Ishikawa (cell line): ENCODE results near the gene CPM.

Source experiments
- CEBPB ChIP-seq: IDR thresholded peaks from 2 replicates; pipeline ENCODE4 v1.6.1; 2012
- CREB1 ChIP-seq: IDR thresholded peaks from 2 replicates; pipeline ENCODE4 v1.6.1; 2012; ENCODE audit warnings: low read depth
- EGR1 ChIP-seq: IDR thresholded peaks from 2 replicates; pipeline ENCODE4 v1.6.1; 2012
- EP300 ChIP-seq: IDR thresholded peaks from 2 replicates; pipeline ENCODE4 v1.6.1; 2012; ENCODE audit warnings: borderline replicate concordance
- FOXM1 ChIP-seq: IDR thresholded peaks from 2 replicates; pipeline ENCODE4 v1.6.1; 2012; ENCODE audit warnings: low read depth, borderline replicate concordance
- NFIC ChIP-seq: IDR thresholded peaks from 2 replicates; pipeline ENCODE4 v1.6.1; 2012
- RAD21 ChIP-seq: IDR thresholded peaks from 2 replicates; pipeline ENCODE4 v1.6.1; 2012; ENCODE audit warnings: low read depth
- TAF1 ChIP-seq: IDR thresholded peaks from 2 replicates; pipeline ENCODE4 v1.6.1; 2012; ENCODE audit warnings: low read depth, mild to moderate bottlenecking
- TCF12 ChIP-seq: IDR thresholded peaks from 2 replicates; pipeline ENCODE4 v1.6.1; 2012; ENCODE audit warnings: low read depth
- TEAD4 ChIP-seq: IDR thresholded peaks from 2 replicates; pipeline ENCODE4 v1.6.1; 2012
- YY1 ChIP-seq: IDR thresholded peaks from 2 replicates; pipeline ENCODE4 v1.6.1; 2012; ENCODE audit warnings: low read depth
- ZBTB7A ChIP-seq: IDR thresholded peaks from 2 replicates; pipeline ENCODE4 v1.6.1; 2012; ENCODE audit warnings: low read depth
- TF ChIP-seq, protein P1 (sequence below): IDR thresholded peaks from 2 replicates; pipeline ENCODE4 v1.6.1; 2012
- TF ChIP-seq, protein P2 (sequence below): IDR thresholded peaks from 2 replicates; pipeline ENCODE4 v1.6.1; 2012
- TF ChIP-seq, protein P3 (sequence below): IDR thresholded peaks from 2 replicates; pipeline ENCODE4 v1.6.1; 2012; ENCODE audit warnings: low read depth, mild to moderate bottlenecking

Gene CPM

DNA sequence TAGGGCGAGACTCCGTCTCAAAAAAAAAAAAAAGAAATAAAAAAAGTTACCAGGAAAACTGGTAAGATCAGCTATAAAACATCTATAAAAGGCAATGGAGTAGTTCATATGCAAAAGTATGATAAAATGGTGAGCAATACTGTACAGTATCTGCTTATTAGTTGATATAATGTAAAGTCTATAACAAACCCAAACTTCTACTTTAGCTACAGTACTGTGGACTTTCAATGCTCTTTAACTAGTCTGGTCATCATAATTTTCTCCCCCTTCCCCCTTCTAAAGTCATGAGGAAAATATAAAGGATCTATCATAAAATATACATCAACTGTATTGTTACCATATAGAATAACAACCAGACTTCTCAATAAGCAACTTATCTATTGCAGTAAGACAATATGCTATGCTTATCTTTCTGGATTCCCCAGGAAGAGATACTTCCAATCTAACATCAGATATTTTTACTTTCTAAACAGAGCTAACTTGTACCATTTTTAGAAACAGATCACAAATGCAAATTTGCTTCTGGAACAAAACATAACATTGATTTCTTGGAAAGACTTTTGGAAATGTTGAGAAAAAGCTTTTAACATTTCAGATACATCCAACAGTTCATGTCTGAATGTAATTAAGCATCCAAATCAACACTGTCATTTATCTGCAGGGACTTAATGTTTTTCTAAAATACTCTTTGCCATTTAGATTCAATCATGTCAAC is 81.2 kb downstream of the CPM start:
- TF ChIP-seq CEBPB (no peak), NFIC (no peak), TEAD4 (no peak), CREB1 (no peak), EP300 (no peak), TAF1 (no peak), EGR1 (no peak)
- TF ChIP-seq, protein P1, sequence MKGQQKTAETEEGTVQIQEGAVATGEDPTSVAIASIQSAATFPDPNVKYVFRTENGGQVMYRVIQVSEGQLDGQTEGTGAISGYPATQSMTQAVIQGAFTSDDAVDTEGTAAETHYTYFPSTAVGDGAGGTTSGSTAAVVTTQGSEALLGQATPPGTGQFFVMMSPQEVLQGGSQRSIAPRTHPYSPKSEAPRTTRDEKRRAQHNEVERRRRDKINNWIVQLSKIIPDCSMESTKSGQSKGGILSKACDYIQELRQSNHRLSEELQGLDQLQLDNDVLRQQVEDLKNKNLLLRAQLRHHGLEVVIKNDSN = no peak
- TF ChIP-seq, protein P2, sequence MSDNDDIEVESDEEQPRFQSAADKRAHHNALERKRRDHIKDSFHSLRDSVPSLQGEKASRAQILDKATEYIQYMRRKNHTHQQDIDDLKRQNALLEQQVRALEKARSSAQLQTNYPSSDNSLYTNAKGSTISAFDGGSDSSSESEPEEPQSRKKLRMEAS = no peak

DNA sequence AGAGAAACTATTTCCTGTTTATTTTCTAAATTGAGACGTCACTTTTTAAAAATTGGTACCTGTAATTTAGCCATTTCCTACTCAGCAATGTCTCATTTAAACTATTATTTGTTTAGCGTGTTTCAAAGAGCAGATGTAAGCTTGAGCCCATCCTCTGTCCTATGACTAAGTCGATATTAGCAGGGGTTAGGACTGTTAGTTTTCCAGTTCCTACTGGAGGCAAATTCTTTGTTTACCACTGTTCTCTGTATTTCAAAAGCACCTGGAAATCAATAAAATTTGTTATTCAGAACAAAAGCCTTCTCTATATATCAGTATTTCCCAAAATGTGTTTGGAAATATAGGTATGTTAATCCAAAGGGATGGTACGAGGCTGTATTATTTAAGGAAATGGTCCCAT is 82.6 kb downstream of the CPM start:
- no peak for TF ChIP-seq YY1
- no peak for TF ChIP-seq TEAD4
- TF ChIP-seq, protein P1 = no peak

DNA sequence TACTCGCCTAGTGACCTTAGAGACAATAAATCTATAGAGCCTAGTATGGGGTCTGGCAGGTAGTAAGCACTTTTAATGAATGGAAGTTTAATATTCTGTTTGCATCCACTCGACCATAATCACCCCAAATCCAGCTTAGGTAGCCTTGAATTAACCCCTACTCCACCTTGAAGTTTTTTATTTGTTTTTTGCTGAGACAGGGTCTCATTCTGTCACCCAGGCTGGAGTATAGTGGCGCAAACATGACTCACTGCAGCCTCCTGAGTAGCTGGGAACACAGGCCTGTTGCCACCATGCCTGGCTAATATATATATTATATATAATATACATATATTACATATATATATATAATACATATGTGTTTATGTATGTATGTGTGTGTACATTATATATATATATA is 86.2 kb downstream of the CPM start:
- TF ChIP-seq EGR1 (no peak), TEAD4 (no peak), RAD21 (no peak), EP300 (no peak), TCF12 (no peak), FOXM1 (no peak), YY1 (no peak), TAF1 (no peak), ZBTB7A (no peak), NFIC (no peak), CEBPB (no peak), CREB1 (no peak)
- TF ChIP-seq, protein P3, sequence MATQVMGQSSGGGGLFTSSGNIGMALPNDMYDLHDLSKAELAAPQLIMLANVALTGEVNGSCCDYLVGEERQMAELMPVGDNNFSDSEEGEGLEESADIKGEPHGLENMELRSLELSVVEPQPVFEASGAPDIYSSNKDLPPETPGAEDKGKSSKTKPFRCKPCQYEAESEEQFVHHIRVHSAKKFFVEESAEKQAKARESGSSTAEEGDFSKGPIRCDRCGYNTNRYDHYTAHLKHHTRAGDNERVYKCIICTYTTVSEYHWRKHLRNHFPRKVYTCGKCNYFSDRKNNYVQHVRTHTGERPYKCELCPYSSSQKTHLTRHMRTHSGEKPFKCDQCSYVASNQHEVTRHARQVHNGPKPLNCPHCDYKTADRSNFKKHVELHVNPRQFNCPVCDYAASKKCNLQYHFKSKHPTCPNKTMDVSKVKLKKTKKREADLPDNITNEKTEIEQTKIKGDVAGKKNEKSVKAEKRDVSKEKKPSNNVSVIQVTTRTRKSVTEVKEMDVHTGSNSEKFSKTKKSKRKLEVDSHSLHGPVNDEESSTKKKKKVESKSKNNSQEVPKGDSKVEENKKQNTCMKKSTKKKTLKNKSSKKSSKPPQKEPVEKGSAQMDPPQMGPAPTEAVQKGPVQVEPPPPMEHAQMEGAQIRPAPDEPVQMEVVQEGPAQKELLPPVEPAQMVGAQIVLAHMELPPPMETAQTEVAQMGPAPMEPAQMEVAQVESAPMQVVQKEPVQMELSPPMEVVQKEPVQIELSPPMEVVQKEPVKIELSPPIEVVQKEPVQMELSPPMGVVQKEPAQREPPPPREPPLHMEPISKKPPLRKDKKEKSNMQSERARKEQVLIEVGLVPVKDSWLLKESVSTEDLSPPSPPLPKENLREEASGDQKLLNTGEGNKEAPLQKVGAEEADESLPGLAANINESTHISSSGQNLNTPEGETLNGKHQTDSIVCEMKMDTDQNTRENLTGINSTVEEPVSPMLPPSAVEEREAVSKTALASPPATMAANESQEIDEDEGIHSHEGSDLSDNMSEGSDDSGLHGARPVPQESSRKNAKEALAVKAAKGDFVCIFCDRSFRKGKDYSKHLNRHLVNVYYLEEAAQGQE = no peak
- TF ChIP-seq, protein P1 = no peak
- TF ChIP-seq, protein P2 = no peak

DNA sequence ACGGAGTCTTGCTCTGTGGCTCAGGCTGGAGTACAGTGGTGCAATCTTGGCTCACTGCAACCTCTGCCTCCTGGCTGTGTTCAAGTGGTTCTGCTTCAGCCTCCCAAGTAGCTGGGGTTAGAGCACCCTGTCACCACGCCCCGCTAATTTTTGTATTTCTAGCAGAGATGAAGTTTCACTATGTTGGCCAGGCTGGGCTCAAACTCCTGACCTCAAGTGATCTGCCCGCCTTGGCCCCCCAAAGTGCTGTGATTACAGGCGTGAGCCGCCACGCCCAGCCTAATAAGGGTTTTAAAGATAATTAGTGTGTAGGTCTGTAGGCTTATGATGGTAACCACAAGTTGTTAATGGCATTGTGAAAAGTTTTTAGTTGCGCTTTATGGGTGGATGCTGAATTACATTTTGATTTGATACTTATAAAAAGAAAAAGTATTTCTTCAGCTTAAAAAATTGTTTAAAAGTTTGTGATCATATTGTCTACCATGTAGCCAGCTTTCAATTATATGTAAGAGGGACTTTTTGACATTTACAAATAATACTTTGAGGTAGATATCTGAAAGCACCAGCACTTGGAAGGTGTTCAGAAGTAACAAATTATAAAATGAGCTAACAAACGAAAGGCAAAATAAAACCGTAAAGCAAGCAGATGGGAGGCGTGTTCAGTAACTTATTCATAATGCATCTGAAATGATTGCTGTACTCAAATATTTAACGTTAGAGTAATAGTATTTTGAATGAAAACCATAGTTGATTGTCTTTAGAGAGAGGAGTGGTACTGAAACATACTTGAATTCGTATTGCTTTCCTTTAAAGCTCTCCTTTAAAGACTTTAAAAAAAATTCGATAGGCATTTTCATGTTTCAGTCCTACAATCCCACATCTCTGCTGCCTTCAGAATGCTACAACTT is 87.9 kb downstream of the CPM start:
- TF ChIP-seq, protein P3 = no peak
- TF ChIP-seq EP300 = no peak

DNA sequence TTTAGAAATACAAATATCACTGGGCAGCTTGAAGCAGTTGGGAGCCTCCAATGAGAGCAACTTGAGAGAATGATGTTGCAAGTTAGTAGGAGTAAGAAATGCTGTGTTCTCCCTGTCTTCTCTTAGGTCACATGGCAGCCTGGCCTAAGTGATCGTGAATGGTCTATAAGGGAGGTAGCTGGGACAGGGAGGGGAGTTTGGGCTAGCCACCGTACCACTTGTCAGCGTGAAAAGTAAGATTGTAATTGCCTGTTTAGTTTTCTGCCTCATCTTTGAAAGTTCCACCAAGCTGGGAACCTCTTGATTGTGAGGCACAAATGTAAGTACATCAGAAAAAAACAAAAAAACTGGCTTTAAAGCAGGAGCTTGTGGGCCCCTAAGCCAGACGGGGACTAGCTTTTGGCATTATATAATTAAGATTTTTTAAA is 88.6 kb downstream of the CPM start:
- TF ChIP-seq, protein P3 = no peak
- TF ChIP-seq TCF12 = no peak
- TF ChIP-seq, protein P1 = no peak
- TF ChIP-seq TEAD4 = no peak
- TF ChIP-seq ZBTB7A = no peak
- TF ChIP-seq CREB1 = no peak
